Neural cell (in vitro differentiated cells): ENCODE measurements around the gene ITPKB.

ENCODE experiments used
- EP300 ChIP-seq: fragments of 450-650 bp; conservative IDR thresholded peaks from 2 replicates; pipeline ENCODE4 v1.6.1; 2014; ENCODE audit warnings: antibody characterized with exemption, mild to moderate bottlenecking, moderate library complexity; ENCODE audit not compliant: poor library complexity, severe bottlenecking
- EZH2 ChIP-seq: fragments of 200-600, 300-800 bp; shearing (Covaris generic), sonication (generic); IDR thresholded peaks from 2 replicates; pipeline ENCODE4 v1.6.1; 2014; ENCODE audit warnings: antibody characterized with exemption, low read length, borderline replicate concordance, mild to moderate bottlenecking; ENCODE audit not compliant: insufficient read depth, poor library complexity, severe bottlenecking
- POLR2AphosphoS5 ChIP-seq: IDR thresholded peaks from 2 replicates; pipeline ENCODE4 v1.6.1; 2012
- RAD21 ChIP-seq: fragments of 450-650 bp; conservative IDR thresholded peaks from 2 replicates; pipeline ENCODE4 v1.6.1; 2014; ENCODE audit warnings: antibody characterized with exemption, mild to moderate bottlenecking, moderate library complexity
- TAF1 ChIP-seq: IDR thresholded peaks from 2 replicates; pipeline ENCODE4 v1.6.1; 2012; ENCODE audit warnings: low read depth
- TF ChIP-seq, protein P1 (sequence below): fragments of 450-650 bp; IDR thresholded peaks from 2 replicates; pipeline ENCODE4 v1.5.1; 2014; ENCODE audit warnings: antibody characterized with exemption, mild to moderate bottlenecking, moderate library complexity; ENCODE audit not compliant: poor library complexity, severe bottlenecking
- TF ChIP-seq, protein P2 (sequence below): IDR thresholded peaks from 2 replicates; pipeline ENCODE4 v1.6.1; 2012; ENCODE audit warnings: borderline replicate concordance

DNA sequence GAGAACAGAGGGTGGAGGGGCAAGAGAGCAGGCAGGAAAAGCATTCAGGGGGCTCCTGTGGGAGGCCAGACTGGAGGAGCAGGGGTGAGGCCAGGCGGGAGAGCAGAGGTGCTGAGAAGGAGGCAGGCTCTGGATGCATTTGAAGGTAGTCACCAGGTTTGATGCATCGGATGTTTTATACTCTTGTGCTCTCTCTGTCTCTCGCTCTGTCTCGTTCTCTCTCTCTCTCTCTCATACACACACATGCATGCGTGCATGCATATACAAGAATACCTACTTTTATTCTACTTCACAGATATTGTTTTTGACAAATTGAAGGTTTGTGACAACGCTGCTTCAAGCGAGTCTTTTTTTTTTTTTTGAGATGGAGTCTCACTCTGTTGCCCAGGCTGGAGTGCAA is 15.0 kb upstream of the ITPKB start:
- TF ChIP-seq, protein P1, sequence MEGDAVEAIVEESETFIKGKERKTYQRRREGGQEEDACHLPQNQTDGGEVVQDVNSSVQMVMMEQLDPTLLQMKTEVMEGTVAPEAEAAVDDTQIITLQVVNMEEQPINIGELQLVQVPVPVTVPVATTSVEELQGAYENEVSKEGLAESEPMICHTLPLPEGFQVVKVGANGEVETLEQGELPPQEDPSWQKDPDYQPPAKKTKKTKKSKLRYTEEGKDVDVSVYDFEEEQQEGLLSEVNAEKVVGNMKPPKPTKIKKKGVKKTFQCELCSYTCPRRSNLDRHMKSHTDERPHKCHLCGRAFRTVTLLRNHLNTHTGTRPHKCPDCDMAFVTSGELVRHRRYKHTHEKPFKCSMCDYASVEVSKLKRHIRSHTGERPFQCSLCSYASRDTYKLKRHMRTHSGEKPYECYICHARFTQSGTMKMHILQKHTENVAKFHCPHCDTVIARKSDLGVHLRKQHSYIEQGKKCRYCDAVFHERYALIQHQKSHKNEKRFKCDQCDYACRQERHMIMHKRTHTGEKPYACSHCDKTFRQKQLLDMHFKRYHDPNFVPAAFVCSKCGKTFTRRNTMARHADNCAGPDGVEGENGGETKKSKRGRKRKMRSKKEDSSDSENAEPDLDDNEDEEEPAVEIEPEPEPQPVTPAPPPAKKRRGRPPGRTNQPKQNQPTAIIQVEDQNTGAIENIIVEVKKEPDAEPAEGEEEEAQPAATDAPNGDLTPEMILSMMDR: no peak
- TF ChIP-seq POLR2AphosphoS5 (no peak), EP300 (no peak), TAF1 (no peak), EZH2 (no peak), RAD21 (no peak)
- TF ChIP-seq, protein P2, sequence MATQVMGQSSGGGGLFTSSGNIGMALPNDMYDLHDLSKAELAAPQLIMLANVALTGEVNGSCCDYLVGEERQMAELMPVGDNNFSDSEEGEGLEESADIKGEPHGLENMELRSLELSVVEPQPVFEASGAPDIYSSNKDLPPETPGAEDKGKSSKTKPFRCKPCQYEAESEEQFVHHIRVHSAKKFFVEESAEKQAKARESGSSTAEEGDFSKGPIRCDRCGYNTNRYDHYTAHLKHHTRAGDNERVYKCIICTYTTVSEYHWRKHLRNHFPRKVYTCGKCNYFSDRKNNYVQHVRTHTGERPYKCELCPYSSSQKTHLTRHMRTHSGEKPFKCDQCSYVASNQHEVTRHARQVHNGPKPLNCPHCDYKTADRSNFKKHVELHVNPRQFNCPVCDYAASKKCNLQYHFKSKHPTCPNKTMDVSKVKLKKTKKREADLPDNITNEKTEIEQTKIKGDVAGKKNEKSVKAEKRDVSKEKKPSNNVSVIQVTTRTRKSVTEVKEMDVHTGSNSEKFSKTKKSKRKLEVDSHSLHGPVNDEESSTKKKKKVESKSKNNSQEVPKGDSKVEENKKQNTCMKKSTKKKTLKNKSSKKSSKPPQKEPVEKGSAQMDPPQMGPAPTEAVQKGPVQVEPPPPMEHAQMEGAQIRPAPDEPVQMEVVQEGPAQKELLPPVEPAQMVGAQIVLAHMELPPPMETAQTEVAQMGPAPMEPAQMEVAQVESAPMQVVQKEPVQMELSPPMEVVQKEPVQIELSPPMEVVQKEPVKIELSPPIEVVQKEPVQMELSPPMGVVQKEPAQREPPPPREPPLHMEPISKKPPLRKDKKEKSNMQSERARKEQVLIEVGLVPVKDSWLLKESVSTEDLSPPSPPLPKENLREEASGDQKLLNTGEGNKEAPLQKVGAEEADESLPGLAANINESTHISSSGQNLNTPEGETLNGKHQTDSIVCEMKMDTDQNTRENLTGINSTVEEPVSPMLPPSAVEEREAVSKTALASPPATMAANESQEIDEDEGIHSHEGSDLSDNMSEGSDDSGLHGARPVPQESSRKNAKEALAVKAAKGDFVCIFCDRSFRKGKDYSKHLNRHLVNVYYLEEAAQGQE: no peak
